Progenitor cell of endocrine pancreas (in vitro differentiated cells): ENCODE results near the gene DIP2C. TPM values are rescaled to one million over a fixed set of nuclear protein-coding genes. Genes with fewer than 3 reads are reported as not detected.
"Not testable (repeated sequence)": the region's sequence is repeated elsewhere in the genome, so short reads cannot be mapped to it uniquely, and the experiment has no call there.

Experiments used
- DNase-seq: peaks from one replicate; pipeline ENCODE4 v3.0.0; 2021; ENCODE audit warnings: low spot score; ENCODE audit not compliant: unreplicated experiment
- H3K27ac Mint-ChIP-seq: 2 replicates; pipeline ENCODE4 v1.8.0; 2021; ENCODE audit warnings: mild to moderate bottlenecking, moderate library complexity, mixed read lengths
- H3K27me3 Mint-ChIP-seq: 2 replicates; pipeline ENCODE4 v1.8.0; 2021; ENCODE audit warnings: mixed read lengths
- H3K36me3 Mint-ChIP-seq: 2 replicates; pipeline ENCODE4 v1.8.0; 2022; ENCODE audit warnings: mixed read lengths; ENCODE audit not compliant: insufficient read depth
- H3K4me1 Mint-ChIP-seq: 2 replicates; pipeline ENCODE4 v1.8.0; 2021; ENCODE audit warnings: low read depth, mixed read lengths
- H3K4me3 Mint-ChIP-seq: 2 replicates; pipeline ENCODE4 v1.8.0; 2021; ENCODE audit warnings: low read depth, mild to moderate bottlenecking, moderate library complexity, mixed read lengths
- H3K9me3 Mint-ChIP-seq: 2 replicates; pipeline ENCODE4 v1.8.0; 2021; ENCODE audit warnings: low read depth, mixed read lengths
- CTCF ChIP-seq: fragments of 200-600 bp; sonication (generic); IDR thresholded peaks from one replicate; pipeline ENCODE4 v1.5.0; 2021; ENCODE audit warnings: antibody characterized with exemption, mild to moderate bottlenecking; ENCODE audit not compliant: unreplicated experiment
- total RNA-seq: library from RNA; stranded (reverse); gene quantifications from 2 replicates; pipeline ENCODE4 v1.2.1, GENCODE V29; 2021

DIP2C gene
- total RNA-seq, 1 donor from 2014 or later = 27.2 TPM

- no peak for DNase-seq
- peaks cover 67% of the 10 kb centered on the region for H3K4me1 Mint-ChIP-seq
- no peak overlapping the region for H3K4me3 Mint-ChIP-seq
- H3K27ac Mint-ChIP-seq = peak overlapping the region; percentile 87
- H3K9me3 Mint-ChIP-seq = no peaks in the 10 kb centered on the region
- no peaks in the 10 kb centered on the region for H3K36me3 Mint-ChIP-seq
- no peaks in the 10 kb centered on the region for H3K27me3 Mint-ChIP-seq
- no peak for TF ChIP-seq CTCF
Observed at GRCh38 chr10:615583-616152, 73.8 kb downstream of the DIP2C start.

- TF ChIP-seq CTCF = no peak
- Mint-ChIP-seq H3K4me1 (peaks cover 72% of the 10 kb centered on the region), H3K9me3 (no peaks in the 10 kb centered on the region), H3K4me3 (no peak overlapping the region), H3K27ac (peak overlapping the region; percentile 87), H3K27me3 (no peaks in the 10 kb centered on the region), H3K36me3 (no peaks in the 10 kb centered on the region)
- DNase-seq = no peak
Observed at GRCh38 chr10:614790-615582, 74.5 kb downstream of the DIP2C start.

GRCh38 chr10:614139-614711 lies 75.2 kb downstream of the DIP2C start:
- H3K27me3 Mint-ChIP-seq = no peaks in the 10 kb centered on the region
- H3K27ac Mint-ChIP-seq = peak overlapping the region; percentile 96
- no peaks in the 10 kb centered on the region for H3K36me3 Mint-ChIP-seq
- no peak for TF ChIP-seq CTCF
- H3K4me1 Mint-ChIP-seq = peaks cover 73% of the 10 kb centered on the region
- H3K9me3 Mint-ChIP-seq = no peaks in the 10 kb centered on the region
- no peak overlapping the region for H3K4me3 Mint-ChIP-seq
- DNase-seq = no peak

- Mint-ChIP-seq H3K4me1 (peaks cover 69% of the 10 kb centered on the region), H3K9me3 (no peaks in the 10 kb centered on the region), H3K4me3 (peak overlapping the region; percentile 20), H3K36me3 (no peaks in the 10 kb centered on the region), H3K27ac (peak overlapping the region; percentile 96), H3K27me3 (no peaks in the 10 kb centered on the region)
- TF ChIP-seq CTCF = no peak
- no peak for DNase-seq
Observed at GRCh38 chr10:613271-614138, 76.0 kb downstream of the DIP2C start.

GRCh38 chr10:612696-613095 lies 76.8 kb downstream of the DIP2C start:
- peak overlapping the region; percentile 96 for H3K27ac Mint-ChIP-seq

GRCh38 chr10:610642-611305 lies 78.7 kb downstream of the DIP2C start:
- not testable (repeated sequence) for H3K27me3 Mint-ChIP-seq, DNase-seq, H3K4me3 Mint-ChIP-seq, H3K36me3 Mint-ChIP-seq, H3K9me3 Mint-ChIP-seq
- peaks cover 54% of the 10 kb centered on the region for H3K4me1 Mint-ChIP-seq
- H3K27ac Mint-ChIP-seq = peak overlapping the region; percentile 89

More at GRCh38 chr10:612696-613095, 76.8 kb downstream of the DIP2C start:
- TF ChIP-seq CTCF = no peak
- Mint-ChIP-seq H3K36me3 (no peaks in the 10 kb centered on the region), H3K4me1 (peaks cover 62% of the 10 kb centered on the region), H3K9me3 (no peaks in the 10 kb centered on the region), H3K4me3 (peak overlapping the region; percentile 7), H3K27me3 (no peaks in the 10 kb centered on the region)
- no peak for DNase-seq
